ENCODE measurements around the gene TMEM26.

The TMEM26 gene

DNA sequence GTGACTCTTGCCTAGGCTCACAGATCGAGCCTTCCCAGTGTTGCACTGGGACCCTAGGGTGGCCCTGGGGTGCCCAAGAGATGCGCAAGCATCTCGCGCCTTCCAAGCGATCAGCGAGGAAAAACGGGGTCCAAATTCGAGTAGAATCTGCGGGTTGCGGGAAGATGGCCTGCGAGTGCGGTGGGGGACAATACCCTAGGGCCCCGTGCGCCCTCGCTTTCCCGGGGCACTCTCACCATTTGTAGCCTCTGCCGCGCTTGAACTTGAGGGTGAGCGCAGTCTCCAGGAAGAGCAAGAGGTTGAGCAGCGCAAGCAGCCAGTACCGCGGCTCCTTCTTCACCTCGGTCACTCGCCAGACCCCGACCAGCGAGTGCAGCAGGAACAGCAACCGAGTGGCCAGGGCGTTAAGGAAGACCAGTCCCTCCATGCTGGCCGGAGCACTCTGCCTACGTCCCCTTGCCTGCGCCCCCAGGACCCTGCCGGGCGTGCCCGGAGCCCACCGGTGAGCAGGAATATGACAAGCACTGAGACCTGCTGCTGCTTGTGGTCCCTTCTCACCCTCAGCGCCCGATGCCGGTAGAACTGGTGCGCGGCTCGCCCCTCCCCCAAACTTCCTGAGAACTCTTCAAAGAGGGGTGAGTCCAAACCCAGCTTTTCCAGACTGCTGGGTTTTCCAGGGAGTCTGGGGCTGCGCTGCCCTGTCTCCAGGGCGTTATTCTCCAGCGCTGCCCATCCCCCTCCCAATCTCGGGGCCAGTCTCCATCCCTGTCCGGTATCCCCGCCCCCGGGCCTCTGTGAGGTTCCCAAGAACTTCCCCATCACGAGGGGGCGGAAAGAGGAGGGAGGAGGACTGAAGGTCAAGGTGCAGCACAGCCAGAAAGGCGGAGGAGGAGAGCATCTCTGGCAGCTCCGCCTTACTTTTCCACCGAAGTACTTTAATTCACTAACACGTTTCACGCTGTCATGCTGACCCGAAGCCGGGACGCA lies at the start of gene TMEM26:
Gene TMEM26, minus strand, starts transcription at position 727 of the 987 bp plus-strand sequence. Its CDS starts 300 bp downstream, at position 427.
- DNase-seq (ENCODE audit: low spot score), result no peak

GRCh38 chr10:61500460-61500859 lies 47.3 kb upstream of the TMEM26 start:
- no peak for DNase-seq (ENCODE audit: low spot score)

- no peak for DNase-seq (ENCODE audit: low spot score)
Observed at GRCh38 chr10:61492364-61492995, 39.3 kb upstream of the TMEM26 start.

DNA sequence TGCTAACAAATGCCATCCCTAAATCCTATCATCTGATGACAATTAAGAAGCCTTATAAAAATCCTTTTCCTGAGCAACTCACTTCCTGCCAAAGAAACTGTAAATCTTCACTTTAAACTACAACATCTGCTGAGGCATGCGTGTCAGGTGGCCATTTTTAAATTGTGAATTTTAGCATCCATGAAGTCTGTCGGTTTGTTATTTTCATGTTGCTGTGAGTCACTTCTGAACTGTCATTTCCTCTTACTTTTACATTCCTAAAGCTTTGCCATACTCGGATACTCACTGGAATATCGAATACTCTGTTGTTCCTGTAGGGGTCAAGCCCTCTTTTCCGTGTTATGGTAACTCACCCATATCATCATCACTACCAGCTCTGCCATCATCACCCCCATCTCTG lies 34.3 kb upstream of the TMEM26 start:
- no peak for DNase-seq (ENCODE audit: low spot score)

DNA sequence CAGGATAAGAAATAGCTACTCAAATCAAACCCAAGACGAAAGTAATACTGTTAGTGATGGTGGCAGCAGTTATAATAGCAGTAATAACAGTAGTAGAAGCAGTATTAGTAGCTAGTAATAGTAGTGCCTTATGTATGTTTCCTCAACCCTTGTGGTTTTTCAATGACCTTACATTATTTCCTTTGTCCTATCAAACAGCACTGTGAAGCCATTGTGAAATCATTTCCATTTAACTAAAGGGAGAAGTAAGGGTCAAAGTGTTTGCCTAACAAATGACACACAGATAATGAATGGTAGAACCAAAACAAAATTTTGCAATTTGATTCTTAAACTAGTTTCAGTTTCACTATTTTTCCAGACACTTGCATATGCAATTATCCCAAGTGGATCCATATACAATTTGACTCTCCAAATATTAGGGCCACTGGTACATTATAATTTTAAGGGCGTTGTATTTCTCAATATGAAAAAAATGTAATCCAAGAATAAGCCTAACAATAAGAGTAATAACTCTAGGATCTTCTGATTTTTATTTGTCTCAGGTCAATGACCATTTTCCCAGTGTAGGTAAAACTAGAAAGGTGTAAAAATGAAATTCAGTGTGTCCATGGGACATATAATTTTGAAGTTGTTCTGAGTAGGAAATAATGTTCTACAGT lies 33.7 kb upstream of the TMEM26 start:
- no peak for DNase-seq (ENCODE audit: low spot score)

DNA sequence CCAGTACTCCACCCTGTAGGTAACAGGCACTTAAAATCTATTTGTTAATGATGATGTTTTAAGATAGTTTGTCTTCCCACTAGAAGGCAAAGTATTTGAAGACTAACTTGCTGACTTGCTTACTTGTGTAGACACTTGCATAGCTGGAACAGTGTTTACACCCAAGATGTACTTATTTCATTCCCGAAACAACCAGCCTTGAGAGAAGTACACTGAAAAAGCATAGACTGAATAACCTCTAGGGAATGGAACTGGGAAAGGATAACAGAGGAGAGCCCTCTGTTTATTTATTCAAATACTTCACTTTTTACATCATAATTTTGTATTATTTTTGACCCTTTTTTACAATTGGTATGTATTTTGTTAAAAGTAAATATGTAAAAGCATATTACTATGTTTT lies 33.1 kb upstream of the TMEM26 start:
- no peak for DNase-seq (ENCODE audit: low spot score)

- DNase-seq (ENCODE audit: low spot score), result no peak
Observed at GRCh38 chr10:61481597-61481996, 28.4 kb upstream of the TMEM26 start.

DNA sequence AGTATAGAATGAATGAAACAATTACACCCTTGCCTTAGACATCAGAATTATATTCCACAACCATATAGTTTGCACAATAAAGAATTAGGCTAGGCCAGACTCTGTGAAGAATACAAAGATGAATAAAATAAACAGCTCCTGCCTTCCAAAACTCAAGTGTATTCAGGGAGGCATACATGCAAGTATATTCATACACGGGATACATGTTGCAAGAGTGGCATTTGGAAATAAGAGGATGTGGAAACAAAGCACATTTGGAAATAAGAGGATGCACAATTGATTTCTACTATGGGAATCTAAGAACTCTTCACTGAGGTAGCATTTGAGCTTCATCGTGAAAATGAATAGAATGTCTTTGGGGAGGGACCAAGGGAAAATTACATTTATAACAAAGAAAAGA lies 27.0 kb upstream of the TMEM26 start:
- no peak for DNase-seq (ENCODE audit: low spot score)

DNA sequence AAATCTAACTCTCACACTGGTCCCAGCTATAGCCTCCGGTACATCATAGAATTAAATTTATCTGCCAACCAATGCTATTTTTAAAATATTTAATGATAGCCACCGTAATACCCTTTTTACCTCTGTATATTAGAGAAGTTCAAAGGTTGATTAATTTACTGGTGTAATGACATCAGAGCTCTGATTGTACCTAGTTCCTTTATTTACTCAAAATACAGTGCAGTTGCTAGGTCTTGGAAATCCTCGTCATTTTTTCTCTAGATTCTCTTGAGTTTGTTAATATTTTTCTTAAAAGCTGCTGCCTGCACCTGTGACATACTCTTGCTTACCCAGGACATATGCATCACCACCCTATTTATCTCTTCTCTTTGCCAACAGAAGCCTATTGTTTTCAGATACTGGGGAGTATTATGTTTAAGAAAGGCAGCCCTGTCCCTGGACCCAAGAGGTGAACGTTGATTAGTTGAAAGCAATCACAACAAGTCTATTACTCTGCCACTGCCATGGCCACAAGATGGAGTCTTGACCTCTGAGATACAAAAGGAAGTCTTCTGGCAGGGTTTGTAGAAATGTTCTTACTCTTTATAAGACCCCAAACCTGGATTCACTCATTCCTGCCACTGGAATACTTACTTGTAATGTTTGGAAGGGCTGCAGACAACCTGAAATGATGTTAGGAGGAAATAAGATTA lies 25.6 kb upstream of the TMEM26 start:
- no peak for DNase-seq (ENCODE audit: low spot score)

DNA sequence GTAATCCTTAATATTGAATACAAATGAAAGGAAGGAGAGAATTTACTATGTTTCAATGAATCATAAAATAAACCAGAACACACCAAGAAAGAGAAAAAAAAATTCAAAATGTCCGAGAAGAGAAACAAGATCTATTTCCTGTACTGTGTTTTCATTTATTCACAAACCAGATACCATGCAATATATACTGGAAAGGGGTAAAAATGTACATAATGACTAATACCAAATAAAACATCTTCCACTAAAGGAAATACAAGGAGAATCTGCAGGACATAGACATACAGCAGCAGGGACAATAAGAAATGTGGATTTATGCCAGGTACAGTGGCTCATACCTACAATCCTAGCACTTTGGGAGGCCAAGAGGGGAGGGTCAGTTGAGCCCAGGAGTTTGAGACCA lies 24.3 kb upstream of the TMEM26 start:
- DNase-seq (ENCODE audit: low spot score), result no peak

DNA sequence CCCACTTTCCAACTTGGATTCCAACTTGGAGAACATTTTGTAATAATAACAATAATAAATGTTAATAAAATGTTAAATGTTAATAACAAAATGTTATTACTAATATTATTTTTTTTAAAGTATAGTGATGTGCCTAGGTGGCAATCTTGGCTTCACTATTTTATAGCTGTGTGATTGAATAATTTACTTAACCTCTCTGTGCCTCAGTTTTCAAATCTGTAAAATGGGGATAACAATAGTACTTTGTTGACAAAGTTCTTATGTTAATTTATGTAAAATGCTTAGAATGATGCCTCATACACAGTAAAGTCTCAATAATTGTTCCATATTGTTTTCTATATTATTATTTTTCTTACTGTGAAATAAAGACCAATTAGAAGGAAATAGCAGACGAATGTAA lies 23.3 kb upstream of the TMEM26 start:
- DNase-seq (ENCODE audit: low spot score), result no peak

GRCh38 chr10:61475449-61475873 lies 22.3 kb upstream of the TMEM26 start:
- DNase-seq (ENCODE audit: low spot score), result no peak

DNA sequence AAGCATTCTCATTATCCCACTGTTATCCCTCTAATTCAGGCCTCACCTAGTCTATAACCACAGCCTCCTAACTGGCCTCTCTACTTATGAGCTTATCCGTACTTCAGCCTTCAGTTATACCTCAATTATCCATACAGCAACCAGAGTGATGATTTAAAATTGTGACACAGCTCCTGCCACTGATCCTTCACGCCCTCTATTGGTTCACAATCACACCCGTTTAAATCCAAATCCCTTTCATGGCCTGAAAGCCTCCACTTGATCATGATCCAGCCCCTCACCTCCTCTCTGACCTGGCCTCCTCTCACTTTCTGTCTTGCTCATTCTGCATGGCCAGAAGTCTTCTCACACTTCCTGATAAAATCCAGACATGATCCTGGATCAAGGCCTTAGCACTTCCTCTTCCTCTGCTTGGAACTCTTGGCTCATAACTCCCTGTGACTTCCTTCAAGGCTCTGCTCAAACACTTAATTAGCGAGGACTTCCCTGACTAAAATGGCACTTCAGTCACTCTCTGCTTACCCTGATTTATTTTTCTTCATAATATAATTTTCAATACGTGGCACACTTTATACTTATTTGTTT lies 19.0 kb upstream of the TMEM26 start:
- no peak for DNase-seq (ENCODE audit: low spot score)

DNA sequence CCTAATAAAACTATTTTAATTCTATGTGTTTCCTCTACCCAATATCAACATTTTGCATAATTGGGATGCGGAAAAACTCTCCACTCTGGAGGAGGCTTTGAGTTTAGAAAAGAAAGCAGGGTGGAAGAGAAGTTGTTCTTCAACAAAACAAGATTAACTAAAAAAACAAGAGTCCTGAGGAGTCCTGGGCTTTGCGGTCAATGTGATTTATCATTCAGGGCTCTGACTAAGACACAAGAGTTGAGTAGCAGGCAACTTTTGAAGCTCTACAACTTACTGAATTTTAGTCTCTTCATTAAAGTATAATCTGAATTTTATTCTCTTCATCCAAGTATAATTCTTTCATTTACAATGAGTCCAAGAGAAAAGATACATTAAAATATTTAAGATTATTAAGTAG lies 18.3 kb upstream of the TMEM26 start:
- no peak for DNase-seq (ENCODE audit: low spot score)

- DNase-seq (ENCODE audit: low spot score), result no peak
Observed at GRCh38 chr10:61470740-61471139, 17.6 kb upstream of the TMEM26 start.

GRCh38 chr10:61465901-61466632 lies 12.9 kb upstream of the TMEM26 start:
- no peak for DNase-seq (ENCODE audit: low spot score)

DNA sequence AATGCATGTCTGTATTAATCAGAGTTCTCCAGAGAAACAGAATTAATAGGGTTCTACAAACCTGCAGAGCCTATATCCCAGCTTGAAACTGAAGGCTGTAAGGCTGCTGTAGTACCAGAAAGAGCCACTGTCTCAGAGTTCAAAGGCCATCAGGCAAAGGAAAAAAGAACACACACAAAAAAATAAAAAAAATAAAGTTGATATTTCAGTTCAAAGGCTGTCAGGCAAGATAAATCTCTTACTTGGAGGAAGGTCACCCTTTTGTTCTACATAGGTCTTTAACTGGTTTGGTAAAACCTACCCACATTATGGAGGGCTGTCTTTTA lies 12.0 kb upstream of the TMEM26 start:
- no peak for DNase-seq (ENCODE audit: low spot score)

DNA sequence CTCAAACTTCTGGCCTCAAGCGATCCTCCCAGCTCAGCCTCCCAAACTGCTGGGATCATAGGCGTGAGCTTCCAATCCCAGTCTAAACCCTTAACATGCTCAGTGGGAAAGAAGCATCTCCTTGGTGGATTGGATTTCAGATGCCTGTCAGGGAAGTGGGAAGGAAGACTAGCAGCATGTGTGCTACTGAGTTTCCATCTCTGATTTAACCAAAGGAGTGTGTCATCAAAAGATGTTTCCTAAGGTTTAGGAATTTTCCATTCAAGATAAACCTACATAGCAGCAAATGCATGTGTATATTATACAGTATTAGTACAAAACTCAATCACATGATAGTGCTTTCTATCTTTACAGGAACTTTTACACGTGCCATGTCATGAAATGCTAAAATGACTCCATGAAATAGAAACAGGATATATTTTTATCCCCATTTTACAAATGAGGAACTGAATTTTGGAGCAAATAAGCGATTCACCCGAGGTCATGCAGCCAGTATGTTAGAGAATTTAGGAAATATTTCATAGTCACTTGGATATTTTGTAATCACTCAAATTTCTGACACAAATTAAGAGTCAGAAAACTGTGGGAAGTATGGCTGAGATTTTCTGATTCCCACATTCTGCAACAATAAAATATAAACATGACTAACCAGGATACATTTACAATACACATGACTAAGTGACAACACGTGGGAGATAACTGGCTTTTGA lies 11.4 kb upstream of the TMEM26 start:
- DNase-seq (ENCODE audit: low spot score), result no peak

GRCh38 chr10:61463035-61463909 lies 10.1 kb upstream of the TMEM26 start:
- DNase-seq (ENCODE audit: low spot score), result no peak

GRCh38 chr10:61460835-61461234 lies 7.7 kb upstream of the TMEM26 start:
- no peak for DNase-seq (ENCODE audit: low spot score)

Measured in germinal center (tissue), 1 donor.